GM12872 (cell line): ENCODE measurements around the gene TMEM169.

Experiments used
- CTCF ChIP-seq: IDR thresholded peaks from 3 replicates; pipeline ENCODE4 v1.5.1; 2011; ENCODE audit warnings: low read depth, mild to moderate bottlenecking, low read length, moderate library complexity; ENCODE audit not compliant: insufficient read depth

The TMEM169 gene

GRCh38 chr2:216121255-216121654 lies 39.5 kb downstream of the TMEM169 start:
- no peak for TF ChIP-seq CTCF

- TF ChIP-seq CTCF = no peak
Measured at GRCh38 chr2:216126943-216127342, 45.2 kb downstream of the TMEM169 start.

- no peak for TF ChIP-seq CTCF
Measured at GRCh38 chr2:216130346-216130971, 48.7 kb downstream of the TMEM169 start.

- no peak for TF ChIP-seq CTCF
Measured at GRCh38 chr2:216131175-216131926, 49.6 kb downstream of the TMEM169 start.

- TF ChIP-seq CTCF = no peak
Measured at GRCh38 chr2:216132585-216132984, 50.9 kb downstream of the TMEM169 start.

GRCh38 chr2:216133397-216133796 lies 51.7 kb downstream of the TMEM169 start:
- no peak for TF ChIP-seq CTCF

- no peak for TF ChIP-seq CTCF
Measured at GRCh38 chr2:216134958-216135541, 53.3 kb downstream of the TMEM169 start.
